LoVo (cell line): Measurements from ENCODE around the gene CCN5.
"Not testable (repeated sequence)": the region's sequence is repeated elsewhere in the genome, so short reads cannot be mapped to it uniquely, and the experiment has no call there.

Experiments used
- DNase-seq: peaks from one replicate; pipeline ENCODE4 v3.0.0-alpha.2; 2016; ENCODE audit warnings: low spot score

CCN5 gene

GRCh38 chr20:44695295-44695673, 19.9 kb upstream of the CCN5 start:
- no peak for DNase-seq

DNA sequence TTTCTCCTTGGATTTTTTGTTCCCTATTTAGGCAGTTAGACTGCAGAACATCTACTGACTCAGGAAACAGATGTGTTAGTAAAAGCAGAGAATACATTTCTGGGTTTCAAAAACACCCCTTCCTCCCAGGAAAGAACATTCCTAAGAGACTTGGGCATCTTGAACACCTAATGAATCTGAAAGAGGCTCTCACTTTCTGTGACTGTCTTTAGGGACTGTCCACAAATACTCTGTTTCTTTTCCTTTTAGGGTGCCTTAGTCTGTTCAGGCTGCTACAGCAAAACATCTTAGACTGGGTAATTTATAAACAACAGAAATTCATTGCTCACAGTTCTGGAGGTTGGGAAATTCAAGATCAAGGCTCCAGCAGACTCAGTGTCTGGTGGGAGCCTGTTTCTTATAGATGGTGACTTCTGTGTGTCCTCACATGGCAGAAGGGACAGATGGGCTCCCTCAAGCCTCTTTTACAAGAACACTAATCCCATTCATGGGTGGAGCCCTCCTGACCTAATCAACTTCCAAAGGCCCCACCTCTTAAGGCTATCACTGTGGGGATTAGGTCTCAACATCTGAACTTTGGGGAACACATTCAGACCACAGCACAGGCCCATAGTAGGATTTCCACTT, 19.4 kb upstream of the CCN5 start:
- DNase-seq, result no peak

DNA sequence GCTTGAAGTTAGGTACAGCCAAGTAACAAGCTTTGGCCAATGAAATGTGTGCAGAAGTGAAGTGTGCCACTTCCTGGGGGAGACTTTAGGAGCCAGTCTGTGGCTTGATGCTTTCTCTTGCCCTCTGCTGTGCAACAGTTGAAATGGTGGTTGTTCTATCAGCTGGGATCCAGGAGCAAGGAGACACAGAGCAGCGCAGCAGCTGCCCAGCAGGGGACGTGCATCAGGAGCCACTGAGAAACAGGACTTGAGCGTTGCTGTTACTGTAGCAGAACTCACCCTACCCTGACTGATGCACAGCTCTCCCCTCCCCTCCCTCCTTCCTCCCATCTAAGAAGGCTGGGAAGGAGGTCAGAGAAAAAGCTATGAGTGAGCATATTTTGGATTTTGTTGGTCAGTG, 18.9 kb upstream of the CCN5 start:
- DNase-seq, result no peak

DNA sequence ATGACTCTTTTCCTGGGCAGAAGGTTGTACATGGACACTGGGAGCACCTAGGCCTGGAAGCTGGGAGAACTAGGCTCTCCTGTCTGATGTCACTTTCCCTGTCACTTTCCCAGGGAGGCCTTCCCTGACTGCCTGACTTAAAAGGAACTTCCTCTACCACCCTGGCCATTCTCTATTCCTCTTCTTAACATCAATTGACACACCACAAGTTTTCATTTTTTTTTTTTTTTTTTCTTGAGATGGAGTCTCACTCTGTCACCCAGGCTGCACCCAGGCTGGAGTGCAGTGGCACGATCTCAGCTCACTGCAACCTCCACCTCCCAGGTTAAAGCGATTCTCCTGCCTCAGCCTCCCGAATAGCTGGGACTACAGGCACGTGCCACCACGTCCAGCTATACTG, 18.1 kb upstream of the CCN5 start:
- not testable (repeated sequence) for DNase-seq

DNA sequence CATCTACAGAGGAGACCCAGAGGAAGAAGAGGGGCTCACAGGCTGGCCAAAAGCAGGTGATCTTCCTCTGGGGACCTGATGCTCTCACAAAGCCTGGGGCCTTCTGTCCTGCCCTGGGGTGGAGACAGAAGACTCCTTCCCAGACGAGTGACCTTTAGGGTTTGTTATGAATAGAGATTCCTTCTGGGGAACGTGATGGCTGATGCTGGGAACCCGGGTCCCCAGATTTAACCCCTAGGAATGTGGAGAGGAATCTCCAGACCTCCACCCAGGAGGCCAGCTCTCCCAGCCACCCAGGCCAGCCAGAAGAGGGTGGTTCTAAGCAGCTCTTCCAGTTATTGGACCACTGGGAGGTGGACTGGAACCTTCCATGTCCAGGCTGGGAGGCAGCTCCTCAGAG, 16.8 kb upstream of the CCN5 start:
- no peak for DNase-seq

- DNase-seq, result no peak
These were observed 14.9 kb upstream of the CCN5 start for GRCh38 chr20:44700306-44700705.

DNA sequence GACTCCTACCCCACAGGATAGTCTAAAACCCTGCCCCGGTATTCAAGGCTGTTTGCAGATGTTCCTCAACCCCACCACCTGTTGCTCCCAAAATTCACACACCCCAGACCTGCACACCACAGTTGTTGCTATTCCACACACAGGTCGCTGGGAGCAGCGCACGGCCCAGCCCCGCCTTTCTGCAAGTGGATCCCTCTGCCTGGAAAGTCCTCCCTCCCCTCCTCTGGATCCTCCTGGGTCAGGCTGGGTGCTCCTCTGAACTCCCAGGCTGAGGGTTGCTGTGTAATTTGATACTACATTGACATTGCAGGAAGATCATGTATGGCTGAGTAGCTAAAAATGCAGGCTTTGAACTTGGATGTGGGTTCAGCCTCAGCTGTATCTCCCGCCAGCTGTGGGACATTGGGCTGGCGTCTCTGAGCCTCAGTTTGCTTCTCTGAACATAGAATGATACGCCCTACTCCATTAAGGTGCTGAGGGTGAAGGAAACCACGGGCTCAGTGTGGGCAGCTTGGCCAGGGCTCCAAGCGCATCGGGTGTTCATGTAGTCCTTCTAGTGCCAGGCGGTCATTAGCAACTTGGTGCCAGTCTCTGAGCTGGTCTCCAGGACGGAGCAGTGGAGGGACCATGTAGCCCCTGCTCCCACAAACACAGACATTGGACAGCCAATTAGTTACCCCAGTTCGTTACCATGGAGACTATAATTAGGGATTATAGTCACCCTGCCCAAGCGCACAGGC, 13.9 kb upstream of the CCN5 start:
- DNase-seq, result no peak

DNA sequence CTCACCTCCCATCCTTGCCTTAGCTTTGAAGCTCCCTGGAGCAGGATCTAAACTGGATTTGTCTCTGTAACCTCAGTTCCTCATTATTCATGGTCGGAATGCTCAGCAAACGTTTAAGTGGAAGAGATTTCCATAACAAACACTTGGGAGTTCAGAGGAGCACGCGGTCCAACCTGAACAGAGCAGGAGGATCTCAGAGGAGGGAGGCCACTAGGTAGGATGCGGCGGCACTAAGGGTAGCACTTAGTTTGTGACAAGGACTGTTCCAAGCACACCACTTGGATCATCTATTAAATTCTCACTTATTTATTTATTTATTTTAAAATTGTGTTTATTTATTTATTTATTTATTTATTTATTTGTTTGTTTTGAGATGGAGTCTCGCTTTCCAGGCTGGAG, 13.3 kb upstream of the CCN5 start:
- DNase-seq, result no peak

- DNase-seq, result no peak
These were observed 12.4 kb upstream of the CCN5 start for GRCh38 chr20:44702776-44703175.

DNA sequence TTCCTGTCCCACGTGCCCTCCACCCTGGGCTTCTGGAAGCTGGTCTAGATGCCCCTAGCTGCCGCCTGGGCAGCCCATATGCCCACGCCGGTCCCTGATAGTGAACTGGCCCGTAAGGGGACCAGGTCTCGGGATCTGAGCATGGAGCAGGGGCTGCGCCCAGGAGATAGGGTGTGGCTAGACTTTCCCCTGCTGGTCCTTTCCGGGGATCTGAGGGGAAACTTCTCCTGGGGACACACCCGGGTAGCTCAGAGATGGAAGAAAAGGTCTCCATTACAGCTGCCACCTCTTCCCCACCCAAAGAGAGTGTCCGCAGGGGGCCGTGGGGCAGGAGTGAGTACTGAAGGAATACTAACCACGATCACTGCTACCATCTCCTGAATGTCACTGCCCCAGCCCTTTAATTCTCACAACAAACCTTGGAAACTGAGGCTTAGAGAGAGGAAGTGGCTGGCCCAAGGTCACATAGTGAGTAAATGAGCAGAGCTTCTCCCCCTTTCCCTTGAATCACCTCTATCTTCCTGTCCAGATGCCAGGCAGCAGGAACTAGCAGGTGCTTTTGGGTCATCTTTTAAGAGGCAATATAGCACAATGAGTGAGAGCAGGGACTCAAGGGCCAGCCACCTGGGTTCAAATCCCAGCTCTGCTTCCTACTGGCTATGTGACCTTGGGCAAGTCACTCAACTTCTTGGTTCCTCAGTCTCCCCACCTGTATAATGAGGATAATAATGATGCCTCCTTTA, 11.8 kb upstream of the CCN5 start:
- DNase-seq, result no peak

- DNase-seq, result no peak
These were observed 11.1 kb upstream of the CCN5 start for GRCh38 chr20:44703956-44704488.

DNA sequence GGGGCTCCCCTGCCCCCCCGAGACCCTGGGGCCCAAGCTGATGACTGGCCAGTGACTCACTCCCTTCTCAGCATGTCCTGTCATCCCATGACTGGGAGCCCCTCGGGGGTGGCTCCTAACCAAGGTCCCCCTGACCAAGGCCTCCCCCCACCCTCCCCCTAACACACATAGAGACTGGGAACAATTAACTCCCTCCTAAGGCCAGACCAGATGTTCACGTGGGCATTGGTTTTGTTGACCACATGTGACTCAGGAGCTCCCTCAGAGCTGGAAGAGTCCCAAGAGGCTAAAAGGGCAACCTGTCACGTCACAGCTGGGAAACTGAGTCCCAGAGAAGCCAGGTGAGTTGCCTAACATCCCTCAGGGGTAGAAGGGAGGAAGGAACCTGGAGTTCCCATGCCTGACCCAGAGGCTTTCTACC, 10.6 kb upstream of the CCN5 start:
- no peak for DNase-seq

GRCh38 chr20:44705364-44706094, 9.6 kb upstream of the CCN5 start:
- DNase-seq, result no peak

DNA sequence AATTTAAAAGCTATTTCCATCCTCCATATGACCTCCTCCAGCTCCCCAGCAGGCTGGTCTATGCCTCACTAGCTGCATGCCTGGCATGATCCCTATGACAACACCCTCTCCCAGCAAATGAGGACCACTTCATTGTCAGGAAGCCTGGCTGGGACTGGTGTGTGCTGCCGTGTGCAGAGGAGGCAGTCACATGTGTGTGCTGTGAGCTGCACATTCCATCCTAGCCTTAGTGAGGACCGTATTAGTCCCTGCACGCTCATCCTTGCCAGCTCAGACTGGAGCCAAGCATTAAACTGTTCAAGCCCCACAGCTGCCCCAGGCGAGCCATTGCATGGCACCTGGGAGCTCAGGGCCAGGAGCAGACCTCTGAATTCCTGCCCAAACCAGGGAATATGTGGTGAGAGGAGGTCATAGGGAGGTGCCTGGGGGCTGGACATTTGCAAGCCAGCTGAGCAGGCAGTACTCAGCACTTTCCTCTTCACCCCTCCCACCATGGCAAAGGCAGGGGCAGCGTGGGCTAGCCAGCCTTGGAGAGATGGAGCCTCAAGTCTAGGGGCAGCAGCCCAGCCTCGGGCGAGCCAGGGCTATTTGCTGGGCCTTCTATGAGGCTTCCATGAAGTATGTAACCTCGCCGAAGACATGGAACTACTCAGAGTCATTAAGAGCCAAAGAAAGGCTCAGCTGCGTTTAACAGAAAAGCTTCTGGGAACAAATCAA, 8.7 kb upstream of the CCN5 start:
- DNase-seq, result no peak

DNA sequence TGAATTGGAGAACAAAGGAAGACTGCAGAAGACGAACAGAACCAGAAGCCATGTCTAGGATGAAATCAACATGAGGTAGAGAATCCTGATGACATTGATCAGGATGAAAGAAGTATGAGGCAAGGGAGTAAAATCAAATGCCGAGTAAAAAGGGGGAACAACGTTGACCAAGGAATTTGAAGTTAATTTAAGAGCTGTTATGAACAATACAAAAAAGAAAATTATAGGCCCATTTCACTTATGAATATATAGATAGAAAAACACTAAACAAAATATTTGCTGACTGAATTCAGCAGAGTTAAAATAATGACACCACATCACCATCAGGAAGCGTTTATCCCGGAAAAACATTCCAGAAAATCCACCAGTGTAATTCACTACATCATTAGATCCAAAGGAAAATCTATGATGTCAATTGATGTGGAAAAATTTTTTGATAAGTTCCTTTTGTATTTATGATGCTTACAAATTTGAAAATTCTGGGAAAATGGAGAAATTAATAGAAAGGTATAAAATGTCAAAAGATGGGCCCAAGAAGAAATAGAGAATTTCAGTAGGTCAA, 8.1 kb upstream of the CCN5 start:
- no peak for DNase-seq

GRCh38 chr20:44709380-44709779, 5.8 kb upstream of the CCN5 start:
- no peak for DNase-seq

- DNase-seq, result no peak
These were observed 5.4 kb upstream of the CCN5 start for GRCh38 chr20:44709797-44710196.

GRCh38 chr20:44711237-44711636, 3.9 kb upstream of the CCN5 start:
- no peak for DNase-seq

DNA sequence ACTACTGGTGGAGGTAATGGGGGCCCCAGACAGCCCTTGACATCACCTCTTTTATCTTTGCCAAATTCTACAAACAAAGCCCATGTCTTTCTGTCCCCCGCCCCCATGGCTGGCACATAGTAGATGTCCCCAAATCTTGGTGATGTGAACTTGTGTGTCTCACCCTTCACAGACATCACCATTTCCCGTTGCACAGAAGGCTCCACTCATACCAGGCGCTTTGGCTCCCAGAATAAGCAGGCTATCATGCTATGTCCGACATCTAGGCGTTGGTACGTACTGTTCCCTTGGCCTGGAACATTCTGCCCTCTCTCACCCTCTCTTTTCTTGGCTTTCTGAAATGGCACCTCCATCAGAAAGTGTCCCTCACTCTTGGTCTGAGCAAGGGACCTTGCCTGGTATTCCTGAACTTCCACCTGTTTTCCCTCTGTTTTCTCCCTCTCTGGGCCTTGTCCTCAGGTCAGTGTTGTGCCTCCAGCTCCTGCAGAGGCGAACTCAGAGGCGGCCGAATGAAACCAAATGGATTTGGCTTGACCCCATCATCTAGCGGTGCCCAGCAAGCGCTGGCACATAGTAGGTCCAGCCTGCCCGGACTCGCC, 968 bp upstream of the CCN5 start:
- no peak for DNase-seq

DNA sequence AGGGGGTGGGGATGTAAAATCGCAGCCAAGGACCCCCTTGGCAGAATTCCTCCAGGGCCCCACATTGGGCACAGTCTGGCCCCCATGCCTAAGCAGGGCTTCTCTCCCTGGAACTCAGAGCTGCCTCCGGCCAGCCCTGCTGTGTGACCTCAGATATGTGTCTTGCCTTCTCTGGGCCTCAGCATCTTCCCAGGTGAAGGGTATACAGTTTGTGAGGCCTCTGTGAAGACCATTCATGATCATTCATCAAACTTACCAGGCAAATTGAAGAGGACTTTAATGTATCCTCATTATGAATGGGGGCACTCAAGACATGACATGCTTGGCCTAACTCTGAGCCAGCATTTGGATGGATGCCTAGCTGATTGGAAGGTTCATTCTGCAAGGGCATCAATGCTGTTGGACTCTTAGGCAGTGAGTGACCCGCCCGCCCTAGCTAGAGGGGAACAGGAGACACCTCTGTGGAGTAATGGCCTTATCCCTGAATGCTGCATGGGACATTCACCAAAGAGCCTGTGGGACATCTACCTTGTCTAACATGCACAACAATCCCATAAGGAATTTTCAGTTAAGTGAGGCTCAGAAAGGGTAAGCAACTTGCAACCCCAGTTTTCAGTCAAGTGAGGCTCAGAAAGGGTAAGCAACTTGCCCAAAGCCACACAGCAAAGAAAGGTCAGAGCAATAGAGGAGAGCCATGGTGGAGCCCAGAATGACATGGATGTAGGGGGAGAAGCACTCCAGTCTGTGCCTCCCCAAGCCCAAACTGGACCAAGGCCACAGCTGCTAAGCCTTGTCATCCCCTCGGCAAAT, 535 bp downstream of the CCN5 start:
- no peak for DNase-seq
